OCI-LY7 (cell line): ENCODE results near the gene MRPL42.

Experiments
- CTCF ChIP-seq: fragments of 200-600 bp; sonication (generic); conservative IDR thresholded peaks from 2 replicates; pipeline ENCODE4 v1.5.1; 2014; ENCODE audit warnings: mild to moderate bottlenecking, antibody characterized with exemption, low read length, moderate library complexity, mixed read lengths
- EZH2phosphoT487 ChIP-seq: fragments of 200-600 bp; sonication (generic); IDR thresholded peaks from 2 replicates; pipeline ENCODE4 v1.6.1; 2018; ENCODE audit warnings: low read depth, borderline replicate concordance, mild to moderate bottlenecking, mixed run types, antibody characterized with exemption, low read length, moderate library complexity, mixed read lengths

GRCh38 chr12:93536111-93536765 lies 68.9 kb downstream of the MRPL42 start:
- TF ChIP-seq CTCF (no peak), EZH2phosphoT487 (no peak)
